OCI-LY1 (cell line): Measurements from ENCODE around the gene SCAMP5.

ENCODE experiments used
- H2AFZ ChIP-seq: fragments of 200-600 bp; sonication (generic), shearing (Covaris generic); 2 replicates; pipeline ENCODE4 v1.6.0; 2014; ENCODE audit warnings: antibody characterized with exemption, mild to moderate bottlenecking, low read length
- H3F3A ChIP-seq: fragments of 200-600 bp; sonication (generic), shearing (Covaris generic); 2 replicates; pipeline ENCODE4 v1.6.0; 2014; ENCODE audit warnings: mild to moderate bottlenecking, antibody characterized with exemption, low read length, moderate library complexity; ENCODE audit not compliant: insufficient read depth
- H3K27ac ChIP-seq: fragments of 200-600 bp; sonication (generic); 2 replicates; pipeline ENCODE4 v1.5.1; 2014; ENCODE audit warnings: low read length, mixed run types, mild to moderate bottlenecking, low read depth; ENCODE audit not compliant: poor library complexity, severe bottlenecking
- H3K27me3 ChIP-seq: fragments of 200-600 bp; sonication (generic); 2 replicates; pipeline ENCODE4 v1.6.0; 2014; ENCODE audit warnings: antibody characterized with exemption, mild to moderate bottlenecking, low read length, moderate library complexity; ENCODE audit not compliant: insufficient read depth
- H3K36me3 ChIP-seq: fragments of 200-600 bp; sonication (generic); 2 replicates; pipeline ENCODE4 v1.6.1; 2014; ENCODE audit warnings: mild to moderate bottlenecking, antibody characterized with exemption, low read length, moderate library complexity, mixed read lengths; ENCODE audit not compliant: insufficient read depth
- H3K4me1 ChIP-seq: fragments of 200-600 bp; sonication (generic); 2 replicates; pipeline ENCODE4 v1.5.1; 2014; ENCODE audit warnings: mild to moderate bottlenecking, low read length, moderate library complexity; ENCODE audit not compliant: insufficient read depth, severe bottlenecking
- H3K4me2 ChIP-seq: fragments of 200-600 bp; sonication (generic), shearing (Covaris generic); 2 replicates; pipeline ENCODE4 v1.6.1; 2014; ENCODE audit warnings: low read length
- H3K4me3 ChIP-seq: fragments of 200-600 bp; sonication (generic); 2 replicates; pipeline ENCODE4 v1.5.1; 2014; ENCODE audit warnings: low read length, low read depth, mild to moderate bottlenecking, mixed read lengths; ENCODE audit not compliant: poor library complexity, severe bottlenecking
- H3K79me2 ChIP-seq: fragments of 200-600 bp; shearing (Covaris generic); 2 replicates; pipeline ENCODE4 v1.6.1; 2016; ENCODE audit warnings: mixed run types, low read length, mixed read lengths; ENCODE audit not compliant: insufficient read depth
- H3K9ac ChIP-seq: fragments of 200-600 bp; sonication (generic), shearing (Covaris generic); 2 replicates; pipeline ENCODE4 v1.6.1; 2014; ENCODE audit warnings: mild to moderate bottlenecking, low read length, mixed read lengths
- H3K9me2 ChIP-seq: fragments of 200-600 bp; sonication (generic), shearing (Covaris generic); 2 replicates; pipeline ENCODE4 v1.6.1; 2014; ENCODE audit warnings: low read depth, mild to moderate bottlenecking, low read length, mixed read lengths
- H3K9me3 ChIP-seq: fragments of 200-600 bp; shearing (Covaris generic); 2 replicates; pipeline ENCODE4 v1.6.1; 2014; ENCODE audit warnings: low read length, mixed read lengths
- H4K20me1 ChIP-seq: fragments of 200-600 bp; sonication (generic), shearing (Covaris generic); 2 replicates; pipeline ENCODE4 v1.6.0; 2016; ENCODE audit warnings: mild to moderate bottlenecking, low read length; ENCODE audit not compliant: insufficient read depth
- EZH2 ChIP-seq: fragments of 200-600 bp; sonication (generic), shearing (Covaris generic); IDR thresholded peaks from 2 replicates; pipeline ENCODE4 v1.8.0; 2017; ENCODE audit warnings: borderline replicate concordance, mixed run types, mild to moderate bottlenecking, antibody characterized with exemption, low read length, moderate library complexity, mixed read lengths
- TF ChIP-seq, protein P1 (sequence below): fragments of 200-600 bp; sonication (generic), shearing (Covaris generic); IDR thresholded peaks from 2 replicates; pipeline ENCODE4 v1.5.1; 2017; ENCODE audit warnings: mild to moderate bottlenecking, antibody characterized with exemption, low read length, moderate library complexity, mixed read lengths

Gene SCAMP5

DNA sequence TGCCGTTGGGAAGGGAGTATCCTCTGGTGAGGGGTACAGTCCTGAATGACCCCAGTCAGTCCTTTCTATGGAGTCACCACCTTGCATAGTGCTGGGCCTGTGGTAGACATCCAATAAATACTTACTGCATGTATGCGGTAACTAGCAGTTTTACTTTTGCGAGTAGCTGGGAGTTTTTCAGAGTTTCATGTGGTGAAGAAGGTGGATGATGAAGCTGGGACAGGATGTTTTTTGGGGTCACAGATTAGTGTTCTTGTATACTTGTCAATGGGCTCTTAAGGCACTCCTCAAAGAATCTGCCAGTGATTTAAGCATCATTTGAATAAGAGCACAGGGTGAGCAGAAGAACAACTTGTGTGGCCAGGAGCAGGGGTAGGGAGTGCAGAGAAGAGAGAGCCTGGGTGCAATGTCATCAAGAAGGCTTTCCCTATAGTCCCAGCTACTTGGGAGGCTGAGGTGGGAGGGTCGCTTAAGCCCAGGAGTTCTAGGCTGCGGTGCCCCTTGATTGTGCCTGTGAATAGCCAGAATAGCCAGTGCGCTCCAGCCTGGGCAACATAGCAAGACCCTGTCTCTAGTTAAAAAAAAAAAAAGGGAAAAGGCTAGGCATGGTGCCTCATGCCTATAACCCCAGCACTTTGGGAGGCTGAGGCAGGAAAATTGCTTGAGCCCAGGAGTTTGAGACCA lies 50.1 kb downstream of the SCAMP5 start:
- Histone ChIP-seq H3K27ac (no peak overlapping the region), H3K9me3 (no peaks in the 10 kb centered on the region), H4K20me1 (no peaks in the 10 kb centered on the region), H3K36me3 (peaks cover 60% of the 10 kb centered on the region), H3K27me3 (no peaks in the 10 kb centered on the region), H3K79me2 (no peaks in the 10 kb centered on the region), H3K9ac (no peak overlapping the region), H2AFZ (no peak overlapping the region), H3K4me2 (no peak overlapping the region), H3F3A (no peaks in the 10 kb centered on the region), H3K9me2 (no peaks in the 10 kb centered on the region), H3K4me1 (peaks cover 36% of the 10 kb centered on the region), H3K4me3 (no peak overlapping the region)
- TF ChIP-seq, protein P1, sequence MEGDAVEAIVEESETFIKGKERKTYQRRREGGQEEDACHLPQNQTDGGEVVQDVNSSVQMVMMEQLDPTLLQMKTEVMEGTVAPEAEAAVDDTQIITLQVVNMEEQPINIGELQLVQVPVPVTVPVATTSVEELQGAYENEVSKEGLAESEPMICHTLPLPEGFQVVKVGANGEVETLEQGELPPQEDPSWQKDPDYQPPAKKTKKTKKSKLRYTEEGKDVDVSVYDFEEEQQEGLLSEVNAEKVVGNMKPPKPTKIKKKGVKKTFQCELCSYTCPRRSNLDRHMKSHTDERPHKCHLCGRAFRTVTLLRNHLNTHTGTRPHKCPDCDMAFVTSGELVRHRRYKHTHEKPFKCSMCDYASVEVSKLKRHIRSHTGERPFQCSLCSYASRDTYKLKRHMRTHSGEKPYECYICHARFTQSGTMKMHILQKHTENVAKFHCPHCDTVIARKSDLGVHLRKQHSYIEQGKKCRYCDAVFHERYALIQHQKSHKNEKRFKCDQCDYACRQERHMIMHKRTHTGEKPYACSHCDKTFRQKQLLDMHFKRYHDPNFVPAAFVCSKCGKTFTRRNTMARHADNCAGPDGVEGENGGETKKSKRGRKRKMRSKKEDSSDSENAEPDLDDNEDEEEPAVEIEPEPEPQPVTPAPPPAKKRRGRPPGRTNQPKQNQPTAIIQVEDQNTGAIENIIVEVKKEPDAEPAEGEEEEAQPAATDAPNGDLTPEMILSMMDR, result no peak
- TF ChIP-seq EZH2, result no peak

DNA sequence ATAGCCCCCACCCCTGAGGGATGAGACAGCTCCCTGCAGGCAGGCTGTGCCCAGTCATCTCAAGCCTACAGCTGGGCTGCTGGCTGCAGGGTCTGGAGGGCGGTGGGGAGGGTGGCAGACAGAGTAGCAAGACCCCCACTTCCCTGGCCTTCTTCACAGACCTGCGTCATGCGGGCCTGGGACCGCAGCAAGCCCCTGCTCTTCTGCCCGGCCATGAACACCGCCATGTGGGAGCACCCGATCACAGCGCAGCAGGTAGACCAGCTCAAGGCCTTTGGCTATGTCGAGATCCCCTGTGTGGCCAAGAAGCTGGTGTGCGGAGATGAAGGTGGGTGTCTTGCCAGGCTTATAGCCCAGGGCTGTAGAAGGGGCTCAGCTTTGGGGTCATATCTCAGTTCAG lies 53.0 kb downstream of the SCAMP5 start:
- TF ChIP-seq EZH2, result no peak
- TF ChIP-seq, protein P1, result no peak
- peaks cover 56% of the 10 kb centered on the region for H3K36me3 ChIP-seq
- no peaks in the 10 kb centered on the region for H3F3A ChIP-seq
- no peak overlapping the region for H3K9ac ChIP-seq
- no peaks in the 10 kb centered on the region for H4K20me1 ChIP-seq
- H3K9me3 ChIP-seq, result no peaks in the 10 kb centered on the region
- H3K4me3 ChIP-seq, result no peak overlapping the region
- H2AFZ ChIP-seq, result no peak overlapping the region
- no peaks in the 10 kb centered on the region for H3K27me3 ChIP-seq
- H3K27ac ChIP-seq, result no peak overlapping the region
- H3K4me1 ChIP-seq, result peaks cover 21% of the 10 kb centered on the region
- no peaks in the 10 kb centered on the region for H3K79me2 ChIP-seq
- no peaks in the 10 kb centered on the region for H3K9me2 ChIP-seq
- no peak overlapping the region for H3K4me2 ChIP-seq

DNA sequence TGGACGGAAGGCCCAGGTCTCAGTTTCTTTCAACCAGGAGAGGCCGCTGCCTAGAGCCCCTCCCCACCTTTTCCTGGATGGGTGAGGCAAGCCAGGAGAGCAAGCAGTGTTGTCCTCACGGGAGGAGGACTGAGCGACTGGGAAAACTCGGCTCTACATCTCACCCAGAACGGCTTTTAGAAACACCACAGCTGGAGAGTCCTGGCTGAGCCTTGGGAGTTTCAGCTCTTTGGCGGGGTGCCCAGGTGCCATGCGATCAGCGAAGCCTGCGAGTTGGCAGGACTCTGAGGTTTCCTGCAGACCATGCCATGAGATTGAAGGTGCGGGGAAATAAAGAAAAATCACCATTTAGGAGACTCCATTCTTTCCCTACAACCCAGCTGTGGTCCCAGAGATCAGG lies 54.0 kb downstream of the SCAMP5 start:
- Histone ChIP-seq H3K27me3 (no peaks in the 10 kb centered on the region), H3K36me3 (peaks cover 47% of the 10 kb centered on the region), H3K4me1 (peaks cover 15% of the 10 kb centered on the region), H3K9me2 (no peaks in the 10 kb centered on the region), H3K9ac (no peak overlapping the region), H3K79me2 (no peaks in the 10 kb centered on the region), H3K27ac (no peak overlapping the region), H3K4me3 (no peak overlapping the region), H4K20me1 (no peaks in the 10 kb centered on the region), H3F3A (no peaks in the 10 kb centered on the region), H2AFZ (no peak overlapping the region), H3K9me3 (no peaks in the 10 kb centered on the region), H3K4me2 (no peak overlapping the region)
- TF ChIP-seq, protein P1, result no peak
- TF ChIP-seq EZH2, result no peak
